K562 (cell line): ENCODE data around the gene RNU6-9. TPM values are rescaled to one million over a fixed set of nuclear protein-coding genes. Genes with fewer than 3 reads are reported as not detected.

ENCODE experiments used
- AFF4 ChIP-seq: sonication (generic); formaldehyde crosslinking; IDR thresholded peaks from 2 replicates; pipeline ENCODE4 v1.8.0; 2023; ENCODE audit warnings: mild to moderate bottlenecking, missing genetic modification reagents
- ARID3B ChIP-seq: fragments of 250-450 bp; sonication (Bioruptor Pico); IDR thresholded peaks from 2 replicates; pipeline ENCODE4 v1.4.0; 2020; ENCODE audit warnings: borderline replicate concordance
- HBP1 ChIP-seq: fragments of 450-650 bp; formaldehyde crosslinking; IDR thresholded peaks from 2 replicates; pipeline ENCODE4 v1.4.0; 2022; ENCODE audit warnings: missing genetic modification characterization
- IFI16 ChIP-seq: fragments of 250-450 bp; sonication (Bioruptor Pico); IDR thresholded peaks from 2 replicates; pipeline ENCODE4 v2.1.2; 2022; ENCODE audit warnings: mild to moderate bottlenecking, inconsistent platforms
- MAFK ChIP-seq: IDR thresholded peaks from 2 replicates; pipeline ENCODE4 v1.6.1; 2011; ENCODE audit warnings: low read length, improper control_type of control experiment
- MEF2D ChIP-seq: conservative IDR thresholded peaks from 2 replicates; pipeline ENCODE4 v1.6.1; 2016; ENCODE audit warnings: low read depth, missing genetic modification characterization, missing compliant biosample characterization
- PBX2 ChIP-seq, 2 experiments: IDR thresholded peaks in 1 of 2; conservative IDR thresholded peaks in 1 of 2; 2 replicates each; pipeline ENCODE4 v1.6.1; 2016; ENCODE audit warnings: low read depth in 2 of 2, mild to moderate bottlenecking in 1 of 2, missing compliant biosample characterization in 1 of 2, missing genetic modification characterization in 1 of 2, moderate library complexity in 1 of 2
- PTBP1 ChIP-seq: fragments of 200-400 bp; formaldehyde crosslinking; IDR thresholded peaks from 2 replicates; pipeline ENCODE4 v1.6.1; 2017; ENCODE audit warnings: low read depth, low read length
- RFX5 ChIP-seq: IDR thresholded peaks from 2 replicates; pipeline ENCODE4 v1.6.1; 2011; ENCODE audit warnings: low read depth, mild to moderate bottlenecking, improper control_type of control experiment, low read length
- SRSF1 ChIP-seq: fragments of 200-400 bp; formaldehyde crosslinking; IDR thresholded peaks from 2 replicates; pipeline ENCODE4 v1.6.1; 2017; ENCODE audit warnings: mild to moderate bottlenecking, low read depth, low read length, moderate library complexity
- TOE1 ChIP-seq, 2 experiments: fragments of 450-650 bp in 1 of 2; sonication (generic) in 1 of 2; formaldehyde crosslinking in 1 of 2; IDR thresholded peaks; 2 replicates each; pipeline versions ENCODE4 v1.7.1 to v1.8.0; 2016 to 2022; ENCODE audit warnings: borderline replicate concordance in 2 of 2, mild to moderate bottlenecking in 2 of 2, antibody characterized with exemption in 1 of 2, inconsistent platforms in 1 of 2, low read depth in 1 of 2, missing genetic modification reagents in 1 of 2, moderate library complexity in 1 of 2
- ZBTB9 ChIP-seq: fragments of 450-650 bp; formaldehyde crosslinking; IDR thresholded peaks from 2 replicates; pipeline ENCODE4 v1.4.0; 2020; ENCODE audit warnings: mild to moderate bottlenecking, moderate library complexity
- ZNF57 ChIP-seq: fragments of 450-650 bp; formaldehyde crosslinking; IDR thresholded peaks from 2 replicates; pipeline ENCODE4 v1.4.0; 2020; ENCODE audit warnings: mild to moderate bottlenecking, moderate library complexity
- ZNF668 ChIP-seq: fragments of 250-450 bp; sonication (Bioruptor Pico); IDR thresholded peaks from 2 replicates; pipeline ENCODE4 v1.8.0; 2022; ENCODE audit warnings: mild to moderate bottlenecking, inconsistent platforms
- polyA plus RNA-seq, 8 experiments: library from polyadenylated mRNA; depleted of rRNA in 4 of 8; stranded (reverse) in 5 of 8; unstranded in 3 of 8; fragments of >200 nt; fragmentation: Nextera tagmentation in 2 of 8; fragmentation: Illumina TruSeq in 1 of 8; extraction: Ambion mirVana in 2 of 8; extraction: Trizol in 1 of 8; gene quantifications; 2 replicates each; pipeline versions ENCODE4 v1.2.1 to v1.2.3, GENCODE V29; 2011 to 2014; ENCODE audit warnings: inconsistent platforms in 1 of 8, missing spikeins in 1 of 8
- total RNA-seq, 7 experiments: library from RNA; depleted of rRNA in 6 of 7; stranded (reverse); fragments of >200 nt in 6 of 7; fragmentation: Illumina TruSeq in 2 of 7; extraction: Trizol in 2 of 7; gene quantifications; 2 replicates each; pipeline versions ENCODE4 v1.2.1 to v1.2.3, GENCODE V29; 2011 to 2021; ENCODE audit warnings: low replicate concordance in 1 of 7

The RNU6-9 gene
- total and polyA plus RNA-seq, 9 of the 15 experiments (the other 6 are each of a cell fraction or from before 2014, with no cell fraction given), result not detected

GRCh38 chr19:907183-907853 lies 14.0 kb downstream of the RNU6-9 start (continued):
- TF ChIP-seq AFF4 (CRISPR knock-in tag) (no peak; the same call in 1 of the 2 replicates), RFX5 (no peak), MEF2D (tag) (0 out of 2 replicates have a peak, but pooled peaks have one; percentile 12), SRSF1 (no peak), PBX2 (CRISPR knock-in tag; IDR thresholded peaks at IDR 0.05; ENCODE audit: low read depth) (no peak), PBX2 (tag; conservative IDR thresholded peaks at IDR 0.05; ENCODE audit: low read depth) (peak; percentile 52), ZNF668 (CRISPR knock-in tag) (no peak), ZNF57 (CRISPR knock-in tag) (no peak), HBP1 (no peak), ARID3B (no peak), MAFK (peak; percentile 1; the same call in 1 of the 2 replicates), TOE1 (IDR thresholded peaks at IDR 0.05; ENCODE audit: borderline replicate concordance) (peak; percentile 23; the same call in 1 of the 2 replicates), TOE1 (CRISPR knock-in tag; IDR thresholded peaks at IDR 0.05; ENCODE audit: borderline replicate concordance, low read depth) (no peak), IFI16 (CRISPR knock-in tag) (no peak), ZBTB9 (CRISPR knock-in tag) (no peak), PTBP1 (peak; percentile 96; the same call in 1 of the 2 replicates)
